K562 (cell line): Measurements from ENCODE around the gene SYDE1. TPM values are rescaled to one million over a fixed set of nuclear protein-coding genes. Genes with fewer than 3 reads are reported as not detected.

Source experiments
- ATAC-seq: fragments of 200-7000 bp; cut with Tn5 transposase; 3 replicates; pipeline ENCODE4 v1.9.1; 2020; ENCODE audit warnings: moderate library complexity
- BruUV-seq: library from RNA; stranded (reverse); fragments of 400-500 nt; replicated peaks from 2 replicates; lab custom pipeline; 2021; lab: Mats Ljungman, UMichigan
- CTCF ChIA-PET: fragments of 300-600 bp; formaldehyde crosslinking; extraction: SDS; loops from one replicate; lab custom pipeline; 2021; ENCODE audit warnings: low intra/inter-chr PET ratio; lab: Yijun Ruan, JAX
- POLR2A ChIA-PET: fragments of 300-600, 350-650 bp; sonication (Branson Sonifier 250); formaldehyde crosslinking; extraction: SDS; loops from one replicate; lab custom pipeline; 2021; ENCODE audit warnings: antibody characterized with exemption, inconsistent platforms; lab: Yijun Ruan, JAX
- DNase-seq, 4 experiments: peaks; one replicate each; pipeline versions ENCODE4 v3.0.0 to v3.0.0-alpha.2; 2011 to 2018; ENCODE audit warnings: low spot score in 3 of 4, mixed read lengths in 3 of 4; ENCODE audit errors: extremely low read depth in 1 of 4
- FAIRE-seq: peaks from 2 replicates; lab custom pipeline; 2011; peaks lifted over from hg19 to GRCh38; lab: Jason Lieb, UNC
- H2AFZ ChIP-seq: 2 replicates; pipeline ENCODE4 v1.6.0; 2011; ENCODE audit warnings: low read depth, low read length, control low read depth, inconsistent platforms
- H3K27ac ChIP-seq: fragments of 200-600 bp; 3 replicates; pipeline ENCODE4 v1.8.0; 2011; ENCODE audit warnings: low read depth, mild to moderate bottlenecking, control low read depth, inconsistent platforms, low read length, moderate library complexity, mixed read lengths; ENCODE audit errors: extremely low read depth
- H3K27me3 ChIP-seq, 2 experiments: fragments of 300-600 bp in 1 of 2; 2 replicates in 1 of 2; 3 replicates in 1 of 2; pipeline versions ENCODE4 v1.6.0 to v1.8.0; 2011; ENCODE audit warnings: inconsistent platforms in 2 of 2, low read length in 2 of 2, mild to moderate bottlenecking in 1 of 2, mixed read lengths in 1 of 2, moderate library complexity in 1 of 2; ENCODE audit not compliant: control insufficient read depth in 2 of 2, insufficient read depth in 2 of 2
- H3K36me3 ChIP-seq: fragments of 300-600 bp; 3 replicates; pipeline ENCODE4 v1.8.0; 2011; ENCODE audit warnings: mild to moderate bottlenecking, low read length, inconsistent platforms; ENCODE audit not compliant: control insufficient read depth, insufficient read depth
- H3K4me1 ChIP-seq, 2 experiments: fragments of 200-600 bp in 1 of 2; replicated peaks in 1 of 2; 2 replicates in 1 of 2; 3 replicates in 1 of 2; pipeline versions ENCODE4 v1.5.1 to v1.8.0; 2011; ENCODE audit warnings: inconsistent platforms in 2 of 2, low read length in 2 of 2, mild to moderate bottlenecking in 1 of 2, mixed read lengths in 1 of 2, moderate library complexity in 1 of 2; ENCODE audit not compliant: control insufficient read depth in 2 of 2, insufficient read depth in 2 of 2
- H3K4me2 ChIP-seq: 2 replicates; pipeline ENCODE4 v1.6.1; 2011; ENCODE audit warnings: low read length, control low read depth, inconsistent platforms, mixed read lengths; ENCODE audit not compliant: insufficient read depth
- H3K4me3 ChIP-seq: fragments of 200-600 bp; sonication (generic), shearing (Covaris generic); 2 replicates; pipeline ENCODE4 v1.5.1; 2016; ENCODE audit warnings: control low read depth, inconsistent platforms
- H3K79me2 ChIP-seq: fragments of 200-600 bp; 3 replicates; pipeline ENCODE4 v1.8.0; 2011; ENCODE audit warnings: low read length, inconsistent platforms; ENCODE audit not compliant: control insufficient read depth, insufficient read depth
- H3K9ac ChIP-seq, 2 experiments: 2 replicates each; pipeline versions ENCODE4 v1.6.0 to v1.6.1; 2011; ENCODE audit warnings: low read depth in 2 of 2, low read length in 2 of 2, control low read depth in 1 of 2, inconsistent platforms in 1 of 2, mild to moderate bottlenecking in 1 of 2, mixed read lengths in 1 of 2; ENCODE audit not compliant: insufficient read depth in 1 of 2
- H3K9me1 ChIP-seq: one replicate; pipeline ENCODE4 v1.6.0; 2011; ENCODE audit warnings: inconsistent platforms, mild to moderate bottlenecking, low read length, moderate library complexity; ENCODE audit not compliant: control insufficient read depth, insufficient read depth
- H3K9me3 ChIP-seq: replicated peaks from 2 replicates; pipeline ENCODE4 v1.5.1; 2011; ENCODE audit warnings: low read depth, low read length, inconsistent platforms; ENCODE audit not compliant: control insufficient read depth, insufficient read depth
- H4K20me1 ChIP-seq: replicated peaks from 2 replicates; pipeline ENCODE4 v1.6.1; 2011; ENCODE audit warnings: low read length, inconsistent platforms, mixed read lengths; ENCODE audit not compliant: control insufficient read depth, insufficient read depth
- FIP1L1 ChIP-seq: fragments of 200-400 bp; formaldehyde crosslinking; IDR thresholded peaks from 2 replicates; pipeline ENCODE4 v1.6.1; 2018; ENCODE audit warnings: mild to moderate bottlenecking, low read depth, low read length; ENCODE audit not compliant: poor library complexity, severe bottlenecking
- RNF2 ChIP-seq: sonication (generic); IDR thresholded peaks from 2 replicates; pipeline ENCODE4 v1.6.1; 2016
- TAF15 ChIP-seq: fragments of 200-400 bp; formaldehyde crosslinking; IDR thresholded peaks from 2 replicates; pipeline ENCODE4 v1.6.1; 2017; ENCODE audit warnings: mild to moderate bottlenecking, low read depth, low read length, moderate library complexity
- TCFL5 ChIP-seq: fragments of 250-450 bp; sonication (Bioruptor Pico); conservative IDR thresholded peaks from 2 replicates; pipeline ENCODE4 v1.6.1; 2021; ENCODE audit warnings: mild to moderate bottlenecking, moderate library complexity, matching md5 sums
- TOE1 ChIP-seq, 2 experiments: fragments of 450-650 bp in 1 of 2; sonication (generic) in 1 of 2; formaldehyde crosslinking in 1 of 2; IDR thresholded peaks; 2 replicates each; pipeline versions ENCODE4 v1.7.1 to v1.8.0; 2016 to 2022; ENCODE audit warnings: borderline replicate concordance in 2 of 2, mild to moderate bottlenecking in 2 of 2, antibody characterized with exemption in 1 of 2, inconsistent platforms in 1 of 2, low read depth in 1 of 2, missing genetic modification reagents in 1 of 2, moderate library complexity in 1 of 2
- ZNF551 ChIP-seq: fragments of 250-450 bp; sonication (Bioruptor Pico); IDR thresholded peaks from 2 replicates; pipeline ENCODE4 v1.5.0; 2021; ENCODE audit warnings: mild to moderate bottlenecking, moderate library complexity
- ZNF696 ChIP-seq: fragments of 250-450 bp; sonication (Bioruptor Pico); conservative IDR thresholded peaks from 2 replicates; pipeline ENCODE4 v1.4.0; 2020; ENCODE audit warnings: mild to moderate bottlenecking, moderate library complexity
- WGBS: fragments of 100-300 bp; shearing (Covaris generic); methylation state at CpG from one replicate; pipeline ENCODE4 v1.1.6; 2016; ENCODE audit warnings: low coverage, mixed read lengths; ENCODE audit not compliant: insufficient coverage; ENCODE audit errors: missing lambda C conversion rate; 5-methylcytosine and 5-hydroxymethylcytosine counted together
- in situ Hi-C: fragments of 300-500 bp; cut with MboI; formaldehyde crosslinking; loops from 4 replicates; pipeline ENCODE4 v1.15.0; 2018; ENCODE audit warnings: inconsistent platforms, mixed read lengths
- intact Hi-C: fragments of 100-400 bp; cut with micrococcal nuclease; formaldehyde crosslinking; loops from 2 replicates; pipeline ENCODE4 v1.14.2; 2022
- polyA plus RNA-seq, 8 experiments: library from polyadenylated mRNA; depleted of rRNA in 4 of 8; stranded (reverse) in 5 of 8; unstranded in 3 of 8; fragments of >200 nt; fragmentation: Nextera tagmentation in 2 of 8; fragmentation: Illumina TruSeq in 1 of 8; extraction: Ambion mirVana in 2 of 8; extraction: Trizol in 1 of 8; gene quantifications; 2 replicates each; pipeline versions ENCODE4 v1.2.1 to v1.2.3, GENCODE V29; 2011 to 2014; ENCODE audit warnings: inconsistent platforms in 1 of 8, missing spikeins in 1 of 8
- total RNA-seq, 7 experiments: library from RNA; depleted of rRNA in 6 of 7; stranded (reverse); fragments of >200 nt in 6 of 7; fragmentation: Illumina TruSeq in 2 of 7; extraction: Trizol in 2 of 7; gene quantifications; 2 replicates each; pipeline versions ENCODE4 v1.2.1 to v1.2.3, GENCODE V29; 2011 to 2021; ENCODE audit warnings: low replicate concordance in 1 of 7
- TF ChIP-seq, protein P1 (sequence below): fragments of 250-450 bp; sonication (Bioruptor Pico); IDR thresholded peaks from 2 replicates; pipeline ENCODE4 v1.5.0; 2021; ENCODE audit warnings: mild to moderate bottlenecking, borderline replicate concordance
- TF ChIP-seq, protein P2 (sequence below): fragments of 450-650 bp; IDR thresholded peaks from 2 replicates; pipeline ENCODE4 v1.6.1; 2014; ENCODE audit warnings: low read depth, mild to moderate bottlenecking, moderate library complexity, borderline replicate concordance
- TF ChIP-seq, protein P3 (sequence below): sonication (generic); formaldehyde crosslinking; IDR thresholded peaks from 2 replicates; pipeline ENCODE4 v1.8.1; 2023; ENCODE audit warnings: mild to moderate bottlenecking, missing genetic modification reagents, moderate library complexity

SYDE1 gene
- total and polyA plus RNA-seq, 9 of the 15 experiments (the other 6 are each of a cell fraction or from before 2014, with no cell fraction given) = 0.04 TPM; not detected in 8

DNA sequence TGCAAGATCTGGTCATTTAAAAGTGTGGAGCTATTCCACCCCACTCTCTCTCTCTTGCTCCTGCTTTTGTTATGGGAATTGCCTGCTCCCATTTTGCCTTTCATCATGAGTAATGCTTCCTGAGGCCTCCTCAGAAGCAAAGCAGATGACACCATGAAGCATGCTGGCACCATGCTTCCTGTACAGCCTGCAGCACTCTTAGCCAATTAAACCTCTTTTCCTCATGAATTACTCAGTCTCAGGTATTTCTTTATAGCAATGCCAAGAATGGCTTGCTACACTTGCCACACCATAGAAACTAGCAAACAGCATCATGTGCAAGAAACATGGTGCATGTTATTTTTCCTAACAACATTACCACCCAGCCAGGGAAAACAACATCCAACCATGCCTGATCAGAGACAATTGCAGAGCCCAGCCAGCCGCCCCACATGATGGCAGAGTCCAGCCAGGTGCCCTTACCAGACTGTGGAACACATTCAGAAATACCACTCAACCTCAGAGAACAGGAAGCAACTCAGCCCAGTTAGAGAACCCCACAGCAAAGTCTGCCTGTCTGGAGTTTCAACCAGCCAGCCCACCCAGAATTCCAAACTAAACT lies 36.9 kb downstream of the SYDE1 start:
- TF ChIP-seq FIP1L1 = no peak
- TF ChIP-seq TCFL5 (CRISPR knock-in tag) = no peak
- TF ChIP-seq, protein P1, sequence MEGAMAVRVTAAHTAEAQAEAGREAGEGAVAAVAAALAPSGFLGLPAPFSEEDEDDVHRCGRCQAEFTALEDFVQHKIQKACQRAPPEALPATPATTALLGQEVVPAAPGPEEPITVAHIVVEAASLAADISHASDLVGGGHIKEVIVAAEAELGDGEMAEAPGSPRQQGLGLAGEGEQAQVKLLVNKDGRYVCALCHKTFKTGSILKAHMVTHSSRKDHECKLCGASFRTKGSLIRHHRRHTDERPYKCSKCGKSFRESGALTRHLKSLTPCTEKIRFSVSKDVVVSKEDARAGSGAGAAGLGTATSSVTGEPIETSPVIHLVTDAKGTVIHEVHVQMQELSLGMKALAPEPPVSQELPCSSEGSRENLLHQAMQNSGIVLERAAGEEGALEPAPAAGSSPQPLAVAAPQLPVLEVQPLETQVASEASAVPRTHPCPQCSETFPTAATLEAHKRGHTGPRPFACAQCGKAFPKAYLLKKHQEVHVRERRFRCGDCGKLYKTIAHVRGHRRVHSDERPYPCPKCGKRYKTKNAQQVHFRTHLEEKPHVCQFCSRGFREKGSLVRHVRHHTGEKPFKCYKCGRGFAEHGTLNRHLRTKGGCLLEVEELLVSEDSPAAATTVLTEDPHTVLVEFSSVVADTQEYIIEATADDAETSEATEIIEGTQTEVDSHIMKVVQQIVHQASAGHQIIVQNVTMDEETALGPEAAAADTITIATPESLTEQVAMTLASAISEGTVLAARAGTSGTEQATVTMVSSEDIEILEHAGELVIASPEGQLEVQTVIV (CRISPR knock-in tag) = no peak
- TF ChIP-seq ZNF696 (CRISPR knock-in tag) = no peak
- TF ChIP-seq ZNF551 (CRISPR knock-in tag) = no peak
- no peak for TF ChIP-seq TAF15
- TF ChIP-seq, protein P2, sequence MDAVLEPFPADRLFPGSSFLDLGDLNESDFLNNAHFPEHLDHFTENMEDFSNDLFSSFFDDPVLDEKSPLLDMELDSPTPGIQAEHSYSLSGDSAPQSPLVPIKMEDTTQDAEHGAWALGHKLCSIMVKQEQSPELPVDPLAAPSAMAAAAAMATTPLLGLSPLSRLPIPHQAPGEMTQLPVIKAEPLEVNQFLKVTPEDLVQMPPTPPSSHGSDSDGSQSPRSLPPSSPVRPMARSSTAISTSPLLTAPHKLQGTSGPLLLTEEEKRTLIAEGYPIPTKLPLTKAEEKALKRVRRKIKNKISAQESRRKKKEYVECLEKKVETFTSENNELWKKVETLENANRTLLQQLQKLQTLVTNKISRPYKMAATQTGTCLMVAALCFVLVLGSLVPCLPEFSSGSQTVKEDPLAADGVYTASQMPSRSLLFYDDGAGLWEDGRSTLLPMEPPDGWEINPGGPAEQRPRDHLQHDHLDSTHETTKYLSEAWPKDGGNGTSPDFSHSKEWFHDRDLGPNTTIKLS = no peak
- TF ChIP-seq TOE1 (IDR thresholded peaks at IDR 0.05; ENCODE audit: borderline replicate concordance) = no peak
- no peak for TF ChIP-seq TOE1 (CRISPR knock-in tag; IDR thresholded peaks at IDR 0.05; ENCODE audit: borderline replicate concordance, low read depth)
- no peak for TF ChIP-seq RNF2
- TF ChIP-seq, protein P3, sequence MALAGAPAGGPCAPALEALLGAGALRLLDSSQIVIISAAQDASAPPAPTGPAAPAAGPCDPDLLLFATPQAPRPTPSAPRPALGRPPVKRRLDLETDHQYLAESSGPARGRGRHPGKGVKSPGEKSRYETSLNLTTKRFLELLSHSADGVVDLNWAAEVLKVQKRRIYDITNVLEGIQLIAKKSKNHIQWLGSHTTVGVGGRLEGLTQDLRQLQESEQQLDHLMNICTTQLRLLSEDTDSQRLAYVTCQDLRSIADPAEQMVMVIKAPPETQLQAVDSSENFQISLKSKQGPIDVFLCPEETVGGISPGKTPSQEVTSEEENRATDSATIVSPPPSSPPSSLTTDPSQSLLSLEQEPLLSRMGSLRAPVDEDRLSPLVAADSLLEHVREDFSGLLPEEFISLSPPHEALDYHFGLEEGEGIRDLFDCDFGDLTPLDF = no peak
- no peak for ATAC-seq
- FAIRE-seq = no peak

More for the DNA sequence above, 36.9 kb downstream of the SYDE1 start:
- Histone ChIP-seq H3K27ac (no peak overlapping the region), H3K4me2 (no peak overlapping the region), H3K9me1 (no peaks in the 10 kb centered on the region), H3K36me3 (no peaks in the 10 kb centered on the region), H3K79me2 (no peaks in the 10 kb centered on the region), H3K9me3 (no peaks in the 10 kb centered on the region), H3K9ac (no peak overlapping the region), H4K20me1 (no peaks in the 10 kb centered on the region; the same call in 1 of the 2 replicates), H3K4me1 (no peaks in the 10 kb centered on the region), H2AFZ (no peak overlapping the region), H3K27me3 (peaks cover 21 to 29% of the 10 kb centered on the region in 2 experiments; a peak in 4 of 5 replicates), H3K4me3 (no peak overlapping the region)
- no TSS peak for BruUV-seq
- DNase-seq = no peak
- in situ Hi-C loops = no loop called here
- ChIA-PET POLR2A (interaction anchor here (1.0 kb wide), 1 partner anchor 51 kb away, joined by 3 read pairs; no protein-coding TSS in a partner anchor), CTCF (no interaction called here)
- 0% methylated on average over 1 of the region's 1 CpG for WGBS
- intact Hi-C loops = no loop called here
